ENCODE data around the gene MGAT4C.
"Not testable (repeated sequence)": the region's sequence is repeated elsewhere in the genome, so short reads cannot be mapped to it uniquely, and the experiment has no call there.

MGAT4C gene

GRCh38 chr12:86256163-86256562 is at the start of gene MGAT4C:
Gene MGAT4C, minus strand, starts transcription at chr12:86256391.
- DNase-seq (ENCODE audit: low read depth) = no peak
- no peak for TF ChIP-seq CTCF (IDR thresholded peaks at IDR 0.05; ENCODE audit: low read length, missing control alignments)
- H3K4me3 ChIP-seq (replicated peaks; ENCODE audit: low read depth, low read length) = no peak within 1 kb of the TSS

DNA sequence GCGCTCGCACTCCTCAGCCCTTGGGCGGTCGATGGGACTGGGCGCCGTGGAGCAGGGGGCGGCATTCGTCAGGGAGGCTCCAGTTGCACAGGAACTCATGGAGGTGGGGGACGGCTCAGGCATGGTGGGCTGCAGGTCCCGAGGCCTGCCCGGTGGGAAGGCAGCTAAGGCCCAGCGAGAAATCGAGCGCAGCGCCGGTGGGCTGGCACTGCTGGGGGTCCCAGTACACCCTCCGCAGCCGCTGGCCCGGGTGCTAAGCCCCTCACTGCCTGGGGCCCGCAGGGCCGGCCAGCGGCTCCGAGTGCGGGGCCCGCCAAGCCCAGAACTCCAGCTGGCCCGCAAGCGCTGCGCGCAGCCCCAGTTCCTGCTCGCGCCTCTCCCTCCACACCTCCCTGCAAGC is 40.2 kb upstream of the MGAT4C start:
- H3K4me3 ChIP-seq (replicated peaks; ENCODE audit: low read depth, low read length); DNase-seq (ENCODE audit: low read depth): not testable (repeated sequence)

- H3K4me3 ChIP-seq (replicated peaks; ENCODE audit: low read depth, low read length) = no peak overlapping the region
- TF ChIP-seq CTCF (IDR thresholded peaks at IDR 0.05; ENCODE audit: low read length, missing control alignments) = no peak
- no peak for DNase-seq (ENCODE audit: low read depth)
Measured at GRCh38 chr12:86293682-86294240, 37.6 kb upstream of the MGAT4C start.

- H3K4me3 ChIP-seq (replicated peaks; ENCODE audit: low read depth, low read length) = no peak overlapping the region
- DNase-seq (ENCODE audit: low read depth) = no peak
- no peak for TF ChIP-seq CTCF (IDR thresholded peaks at IDR 0.05; ENCODE audit: low read length, missing control alignments)
Measured at GRCh38 chr12:86292480-86292879, 36.3 kb upstream of the MGAT4C start.

DNA sequence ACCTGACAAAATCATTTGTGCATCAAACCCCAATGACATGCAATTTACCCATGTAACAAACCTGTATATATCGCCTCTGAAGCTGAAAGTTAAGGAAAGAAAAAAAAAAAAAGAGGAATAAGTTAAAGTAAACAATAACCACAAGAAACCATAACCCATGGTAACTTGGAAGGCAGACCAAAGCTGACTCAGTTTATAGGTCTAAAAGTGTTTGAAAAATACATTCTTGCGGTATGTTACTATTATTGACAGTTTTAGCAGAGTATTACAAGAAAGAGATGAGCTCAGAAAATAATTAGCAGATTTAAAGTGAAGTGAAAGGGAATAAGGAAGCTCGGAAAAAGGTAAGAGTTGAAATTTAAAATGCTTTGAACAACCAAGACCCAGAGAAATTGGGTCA is 34.4 kb upstream of the MGAT4C start:
- no peak for DNase-seq (ENCODE audit: low read depth)

DNA sequence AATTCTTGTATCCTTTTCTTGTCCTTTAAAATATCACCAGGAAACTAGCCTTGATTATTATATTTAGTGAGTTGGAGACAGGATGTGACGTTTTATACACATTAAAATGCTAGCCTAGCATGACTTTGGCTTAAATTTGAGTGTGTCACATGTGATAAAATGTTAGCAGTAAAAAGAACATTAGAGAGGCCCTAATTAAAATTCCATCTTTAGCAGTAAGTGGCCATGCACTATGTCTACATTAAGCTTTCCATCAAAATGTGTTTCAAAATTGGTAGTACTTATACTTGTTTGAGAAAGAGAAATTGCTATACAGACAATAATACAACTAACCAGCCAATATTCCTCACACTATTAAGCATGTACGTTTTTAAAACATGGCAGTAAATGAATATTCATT is 29.9 kb upstream of the MGAT4C start:
- H3K4me3 ChIP-seq (replicated peaks; ENCODE audit: low read depth, low read length) = no peak overlapping the region
- TF ChIP-seq CTCF (IDR thresholded peaks at IDR 0.05; ENCODE audit: low read length, missing control alignments) = no peak
- DNase-seq (ENCODE audit: low read depth) = no peak

More for the DNA sequence above, 34.4 kb upstream of the MGAT4C start:
- TF ChIP-seq CTCF (IDR thresholded peaks at IDR 0.05; ENCODE audit: low read length, missing control alignments) = no peak
- H3K4me3 ChIP-seq (replicated peaks; ENCODE audit: low read depth, low read length) = no peak overlapping the region

GRCh38 chr12:86283620-86284019 is 27.4 kb upstream of the MGAT4C start:
- TF ChIP-seq CTCF (IDR thresholded peaks at IDR 0.05; ENCODE audit: low read length, missing control alignments) = no peak
- DNase-seq (ENCODE audit: low read depth) = no peak
- H3K4me3 ChIP-seq (replicated peaks; ENCODE audit: low read depth, low read length) = no peak overlapping the region

Measured in fibroblast of pulmonary artery (primary cell).